Body of pancreas (tissue), 4 donors: ENCODE measurements around the gene FKBP15. TPM values are rescaled to one million over a fixed set of nuclear protein-coding genes. Genes with fewer than 3 reads are reported as not detected.

ENCODE experiments used
- ATAC-seq: fragments of 150-250 bp; one replicate; pipeline ENCODE4 v1.9.1; 2016
- DNase-seq, 4 donors: peaks; one replicate each; pipeline ENCODE4 v3.0.0-alpha.2; 2019
- H3K27ac ChIP-seq, 4 donors: fragments of 200-600 bp; sonication (generic); 1 replicate in 3 of 4; 2 replicates in 1 of 4; pipeline versions ENCODE4 v1.5.1 to v1.6.1; 2016 to 2019; ENCODE audit warnings: mild to moderate bottlenecking in 1 of 4, mixed read lengths in 1 of 4, moderate library complexity in 1 of 4
- H3K27me3 ChIP-seq, 2 donors: fragments of 200-600 bp; sonication (generic); one replicate each; pipeline ENCODE4 v1.6.0; 2016; ENCODE audit warnings: mild to moderate bottlenecking in 1 of 2
- H3K36me3 ChIP-seq, 2 donors: fragments of 200-600 bp; sonication (generic); replicated peaks in 1 of 2; 2 replicates each; pipeline ENCODE4 v1.5.1; 2016; ENCODE audit warnings: low read depth in 2 of 2; ENCODE audit not compliant: insufficient read depth in 1 of 2
- H3K4me1 ChIP-seq: fragments of 200-600 bp; sonication (generic); one replicate; pipeline ENCODE4 v1.6.0; 2016
- H3K4me3 ChIP-seq, 2 donors: fragments of 200-600 bp; sonication (generic); 1 replicate in 1 of 2; 2 replicates in 1 of 2; pipeline ENCODE4 v1.5.1; 2016 to 2019
- H3K9me3 ChIP-seq, 3 donors: fragments of 200-600 bp; sonication (generic); 1 replicate in 2 of 3; 2 replicates in 1 of 3; pipeline ENCODE4 v1.5.1; 2016
- POLR2A ChIP-seq, 3 donors: fragments of 450-650 bp; IDR thresholded peaks; one replicate each; pipeline ENCODE4 v1.6.1; 2016; ENCODE audit warnings: antibody characterized with exemption in 3 of 3, mild to moderate bottlenecking in 2 of 3
- WGBS, 2 donors: methylation state at CpG; one replicate each; pipeline ENCODE4 v1.1.5; 2017; 5-methylcytosine and 5-hydroxymethylcytosine counted together
- intact Hi-C: fragments of 100-400 bp; cut with DNase I; formaldehyde crosslinking; loops from one replicate; pipeline ENCODE4 v1.15.1; 2023
- total RNA-seq, 2 donors: library from RNA; depleted of rRNA; stranded (reverse); fragments of >200 nt; gene quantifications; one replicate each; pipeline ENCODE4 v1.1.0, GENCODE V29; 2016
- TF ChIP-seq, protein P1 (sequence below), 7 experiments: fragments of 450-650 bp in 4 of 7; fragments of 200-600 bp in 3 of 7; sonication (generic) in 3 of 7; IDR thresholded peaks; one replicate each; pipeline ENCODE4 v1.5.1; 2016 to 2019; ENCODE audit warnings: antibody characterized with exemption in 7 of 7

FKBP15 gene
- total RNA-seq, 2 donors from 2014 or later = 15.8 to 21.3 TPM

DNA sequence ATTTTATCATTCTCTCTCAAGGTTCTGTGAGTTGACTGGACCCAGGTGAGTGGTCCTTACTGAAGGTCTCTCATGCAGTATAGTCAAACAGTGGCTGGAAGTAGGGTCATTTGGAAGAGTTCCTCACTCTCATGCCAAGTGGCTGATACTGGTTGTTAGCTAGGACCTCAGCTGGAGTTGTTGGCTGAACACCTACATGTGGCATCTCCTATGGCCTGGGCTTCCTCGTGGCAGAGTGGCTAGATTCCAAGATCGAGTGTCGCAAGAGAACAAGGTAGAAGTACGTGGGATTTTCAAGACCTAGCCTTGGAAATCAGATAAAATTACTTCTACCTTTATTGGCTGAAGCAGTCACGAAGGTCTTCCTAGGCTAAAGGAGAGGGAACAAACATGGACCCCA lies 62.6 kb downstream of the FKBP15 start:
- no peak for DNase-seq
- H3K4me1 ChIP-seq = peaks cover 14% of the 10 kb centered on the region
- WGBS, 2 donors = 49 to 65% methylated on average over 5 of the region's 5 CpGs
- intact Hi-C loops = no loop called here
- H3K27ac ChIP-seq = no peak overlapping the region
- no peak for TF ChIP-seq POLR2A (IDR thresholded peaks at IDR 0.05)
- TF ChIP-seq, protein P1, sequence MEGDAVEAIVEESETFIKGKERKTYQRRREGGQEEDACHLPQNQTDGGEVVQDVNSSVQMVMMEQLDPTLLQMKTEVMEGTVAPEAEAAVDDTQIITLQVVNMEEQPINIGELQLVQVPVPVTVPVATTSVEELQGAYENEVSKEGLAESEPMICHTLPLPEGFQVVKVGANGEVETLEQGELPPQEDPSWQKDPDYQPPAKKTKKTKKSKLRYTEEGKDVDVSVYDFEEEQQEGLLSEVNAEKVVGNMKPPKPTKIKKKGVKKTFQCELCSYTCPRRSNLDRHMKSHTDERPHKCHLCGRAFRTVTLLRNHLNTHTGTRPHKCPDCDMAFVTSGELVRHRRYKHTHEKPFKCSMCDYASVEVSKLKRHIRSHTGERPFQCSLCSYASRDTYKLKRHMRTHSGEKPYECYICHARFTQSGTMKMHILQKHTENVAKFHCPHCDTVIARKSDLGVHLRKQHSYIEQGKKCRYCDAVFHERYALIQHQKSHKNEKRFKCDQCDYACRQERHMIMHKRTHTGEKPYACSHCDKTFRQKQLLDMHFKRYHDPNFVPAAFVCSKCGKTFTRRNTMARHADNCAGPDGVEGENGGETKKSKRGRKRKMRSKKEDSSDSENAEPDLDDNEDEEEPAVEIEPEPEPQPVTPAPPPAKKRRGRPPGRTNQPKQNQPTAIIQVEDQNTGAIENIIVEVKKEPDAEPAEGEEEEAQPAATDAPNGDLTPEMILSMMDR (IDR thresholded peaks at IDR 0.05) = no peak
- no peaks in the 10 kb centered on the region for H3K27me3 ChIP-seq
- H3K9me3 ChIP-seq = no peaks in the 10 kb centered on the region
- ATAC-seq = no peak
- H3K4me3 ChIP-seq = no peak overlapping the region
- H3K36me3 ChIP-seq = peaks cover 9 to 10% of the 10 kb centered on the region in 2 donors

- Histone ChIP-seq H3K27me3 (no peaks in the 10 kb centered on the region), H3K4me3 (no peak overlapping the region), H3K9me3 (no peaks in the 10 kb centered on the region), H3K4me1 (peaks cover 29% of the 10 kb centered on the region), H3K36me3 (peaks cover 0 to 6% of the 10 kb centered on the region in 2 donors), H3K27ac (no peak overlapping the region)
- intact Hi-C loops = no loop called here
- ATAC-seq (no peak), DNase-seq (no peak)
- WGBS, 2 donors = 25 to 53% methylated on average over 1 of the region's 1 CpG
- TF ChIP-seq, protein P1 (IDR thresholded peaks at IDR 0.05) = no peak
- no peak for TF ChIP-seq POLR2A (IDR thresholded peaks at IDR 0.05)
Measured at GRCh38 chr9:113156880-113157279, 64.2 kb downstream of the FKBP15 start.

DNA sequence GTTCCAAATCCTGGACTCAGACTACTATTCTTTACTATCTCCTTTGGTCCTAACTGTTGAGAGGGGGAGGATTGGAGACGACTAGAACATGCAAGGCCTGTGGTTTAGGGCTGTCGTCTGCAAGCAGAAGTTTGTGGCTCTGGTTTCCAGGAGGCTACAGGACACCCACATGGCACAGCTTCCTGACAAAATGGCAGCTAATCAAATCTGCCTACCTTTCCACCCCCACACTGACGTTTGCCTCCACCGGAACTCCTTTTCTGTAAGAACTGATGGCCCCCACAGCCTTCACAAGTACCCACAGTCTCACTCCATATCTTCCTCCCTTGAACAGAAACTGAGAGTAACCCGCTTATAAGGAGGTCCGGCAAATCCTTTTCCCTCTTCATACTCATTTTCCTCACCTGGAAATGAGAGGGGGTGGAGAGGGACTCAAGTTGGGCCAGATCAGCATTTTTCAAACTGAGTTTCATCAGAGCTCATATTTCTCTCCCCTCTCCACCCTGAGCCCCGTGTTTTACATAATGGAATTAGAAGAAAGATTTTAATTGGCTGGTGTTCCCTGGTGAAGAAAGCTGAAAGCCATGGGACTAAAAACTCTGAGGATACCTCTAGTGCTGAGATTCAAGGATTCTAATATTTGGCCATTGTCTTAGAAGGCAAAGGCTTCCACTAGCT lies 65.0 kb downstream of the FKBP15 start:
- H3K27ac ChIP-seq = no peak overlapping the region
- TF ChIP-seq, protein P1 (IDR thresholded peaks at IDR 0.05) = no peak
- TF ChIP-seq POLR2A (IDR thresholded peaks at IDR 0.05) = no peak
- WGBS, 2 donors = 41 to 69% methylated on average over 7 of the region's 7 CpGs
- no peaks in the 10 kb centered on the region for H3K27me3 ChIP-seq
- peaks cover 0 to 4% of the 10 kb centered on the region in 2 donors for H3K36me3 ChIP-seq
- peaks cover 33% of the 10 kb centered on the region for H3K4me1 ChIP-seq
- DNase-seq = peak in 1 of 4 donors; percentile 52
- H3K9me3 ChIP-seq = no peaks in the 10 kb centered on the region
- H3K4me3 ChIP-seq = no peak overlapping the region
- ATAC-seq = no peak
- intact Hi-C loops = no loop called here

DNA sequence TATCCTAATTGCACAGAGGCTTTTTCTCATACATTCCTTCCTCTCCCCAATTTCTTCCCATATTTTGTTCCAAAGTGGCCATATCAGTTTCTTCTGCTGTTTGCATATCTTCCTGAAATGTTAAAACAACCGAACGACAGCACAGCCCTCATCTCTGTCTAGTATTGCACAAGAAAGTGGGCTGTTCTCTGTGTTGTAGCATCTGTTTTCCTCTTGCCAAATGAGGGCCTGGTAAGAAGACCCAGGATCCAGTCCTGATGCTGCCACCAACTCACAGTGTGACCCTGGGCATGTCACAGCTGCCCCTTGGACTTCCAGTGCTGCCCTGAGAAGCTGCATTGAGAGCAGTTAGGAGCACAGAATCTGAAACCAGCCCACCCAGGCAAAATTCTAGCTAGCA lies 66.1 kb downstream of the FKBP15 start:
- intact Hi-C loops = no loop called here
- Histone ChIP-seq H3K27ac (peak overlapping the region in 1 of 4 donors; percentile 9), H3K9me3 (no peaks in the 10 kb centered on the region), H3K4me1 (peaks cover 33% of the 10 kb centered on the region), H3K27me3 (no peaks in the 10 kb centered on the region), H3K36me3 (peaks cover 0 to 4% of the 10 kb centered on the region in 2 donors), H3K4me3 (no peak overlapping the region)
- no peak for DNase-seq
- WGBS, 2 donors = 38 to 45% methylated on average over 2 of the region's 2 CpGs
- TF ChIP-seq POLR2A (IDR thresholded peaks at IDR 0.05) = no peak
- no peak for ATAC-seq

DNA sequence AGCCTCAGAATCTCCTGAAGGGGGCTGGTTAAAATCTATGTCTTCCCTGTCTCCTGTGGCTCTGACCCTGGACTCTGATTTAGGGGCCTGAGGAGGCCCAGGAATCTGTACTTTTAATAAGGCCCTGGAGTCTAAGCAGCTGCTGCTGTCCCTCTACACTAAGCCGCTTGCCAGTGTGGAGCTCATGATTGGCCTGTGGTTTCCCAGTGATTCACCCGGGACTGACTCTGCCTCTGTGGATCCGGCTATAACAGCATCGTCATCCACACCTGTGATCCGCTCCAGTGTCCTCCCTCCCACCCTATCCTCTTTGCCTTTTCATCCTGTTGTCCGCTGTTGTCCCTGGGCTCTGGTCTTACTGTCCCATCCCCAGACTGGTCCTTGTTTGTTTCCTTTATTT lies 66.6 kb downstream of the FKBP15 start:
- ATAC-seq = no peak
- intact Hi-C loops = no loop called here

More for the DNA sequence above, 66.6 kb downstream of the FKBP15 start:
- Histone ChIP-seq H3K27me3 (no peaks in the 10 kb centered on the region), H3K4me3 (no peak overlapping the region), H3K36me3 (peaks cover 0 to under 1% of the 10 kb centered on the region in 2 donors), H3K27ac (no peak overlapping the region), H3K4me1 (peaks cover 33% of the 10 kb centered on the region), H3K9me3 (no peaks in the 10 kb centered on the region)
- WGBS, 2 donors = 63 to 78% methylated on average over 6 of the region's 6 CpGs
- DNase-seq = peak in 3 of 4 donors; percentile 16 to 38 (median 22)
- no peak for TF ChIP-seq POLR2A (IDR thresholded peaks at IDR 0.05)
- TF ChIP-seq, protein P1 (IDR thresholded peaks at IDR 0.05) = no peak
